ENCODE results near the gene LRRIQ1.

Gene LRRIQ1

DNA sequence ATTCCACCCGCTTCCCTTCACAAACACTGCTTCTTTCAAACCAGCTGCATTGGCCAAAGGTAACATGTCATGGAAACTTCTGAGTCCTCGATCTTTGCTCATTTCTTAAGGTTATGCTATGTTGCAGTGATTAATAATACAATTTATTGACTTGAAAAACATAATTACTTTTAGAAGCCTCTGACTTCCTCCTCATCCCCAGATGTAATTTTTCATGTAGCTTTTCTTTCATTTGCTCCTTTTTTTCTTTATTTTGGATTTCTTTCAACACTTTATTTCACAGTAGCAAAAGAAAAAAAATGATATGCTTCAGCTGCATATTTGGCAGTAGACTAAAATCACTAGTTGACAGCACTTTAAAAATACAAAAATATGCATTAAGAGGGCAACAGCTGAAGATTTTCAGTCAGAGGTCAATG lies 116.2 kb downstream of the LRRIQ1 start:
- Histone ChIP-seq H3K4me3 (ENCODE audit: low read depth, low read length, poor library complexity, severe bottlenecking) (no peak overlapping the region), H3K9me2 (ENCODE audit: low read depth, low read length) (no peaks in the 10 kb centered on the region), H3K27me3 (ENCODE audit: insufficient read depth, low read length) (no peaks in the 10 kb centered on the region), H4K20me1 (ENCODE audit: insufficient read depth, low read length) (no peaks in the 10 kb centered on the region), H3K4me2 (ENCODE audit: low read length) (no peak overlapping the region), H3F3A (ENCODE audit: insufficient read depth, low read length) (no peaks in the 10 kb centered on the region; the same call in 1 of the 2 replicates), H2AFZ (ENCODE audit: low read length) (no peak overlapping the region), H3K36me3 (ENCODE audit: insufficient read depth, low read length) (no peaks in the 10 kb centered on the region), H3K79me2 (ENCODE audit: insufficient read depth, low read length) (no peaks in the 10 kb centered on the region), H3K27ac (ENCODE audit: low read depth, low read length, poor library complexity, severe bottlenecking) (no peak overlapping the region), H3K9me3 (ENCODE audit: low read length) (no peaks in the 10 kb centered on the region), H3K4me1 (ENCODE audit: insufficient read depth, low read length, severe bottlenecking) (no peaks in the 10 kb centered on the region), H3K9ac (ENCODE audit: low read length) (no peak overlapping the region)
- TF ChIP-seq EZH2 (IDR thresholded peaks at IDR 0.05; ENCODE audit: borderline replicate concordance, low read length) (no peak), CTCF (IDR thresholded peaks at IDR 0.05; ENCODE audit: low read length) (no peak)

GRCh38 chr12:85155791-85156190 lies 119.6 kb downstream of the LRRIQ1 start:
- Histone ChIP-seq H3K4me2 (ENCODE audit: low read length) (no peak overlapping the region), H3K27me3 (ENCODE audit: insufficient read depth, low read length) (no peaks in the 10 kb centered on the region), H2AFZ (ENCODE audit: low read length) (no peak overlapping the region), H3K4me1 (ENCODE audit: insufficient read depth, low read length, severe bottlenecking) (no peaks in the 10 kb centered on the region), H4K20me1 (ENCODE audit: insufficient read depth, low read length) (no peaks in the 10 kb centered on the region), H3F3A (ENCODE audit: insufficient read depth, low read length) (no peaks in the 10 kb centered on the region; the same call in 1 of the 2 replicates), H3K4me3 (ENCODE audit: low read depth, low read length, poor library complexity, severe bottlenecking) (no peak overlapping the region), H3K9ac (ENCODE audit: low read length) (no peak overlapping the region), H3K36me3 (ENCODE audit: insufficient read depth, low read length) (no peaks in the 10 kb centered on the region), H3K9me2 (ENCODE audit: low read depth, low read length) (no peaks in the 10 kb centered on the region), H3K9me3 (ENCODE audit: low read length) (no peaks in the 10 kb centered on the region), H3K79me2 (ENCODE audit: insufficient read depth, low read length) (no peaks in the 10 kb centered on the region), H3K27ac (ENCODE audit: low read depth, low read length, poor library complexity, severe bottlenecking) (no peak overlapping the region)
- no peak for TF ChIP-seq EZH2 (IDR thresholded peaks at IDR 0.05; ENCODE audit: borderline replicate concordance, low read length)
- TF ChIP-seq CTCF (IDR thresholded peaks at IDR 0.05; ENCODE audit: low read length), result 0 out of 2 replicates have a peak, but pooled peaks have one; percentile 21

DNA sequence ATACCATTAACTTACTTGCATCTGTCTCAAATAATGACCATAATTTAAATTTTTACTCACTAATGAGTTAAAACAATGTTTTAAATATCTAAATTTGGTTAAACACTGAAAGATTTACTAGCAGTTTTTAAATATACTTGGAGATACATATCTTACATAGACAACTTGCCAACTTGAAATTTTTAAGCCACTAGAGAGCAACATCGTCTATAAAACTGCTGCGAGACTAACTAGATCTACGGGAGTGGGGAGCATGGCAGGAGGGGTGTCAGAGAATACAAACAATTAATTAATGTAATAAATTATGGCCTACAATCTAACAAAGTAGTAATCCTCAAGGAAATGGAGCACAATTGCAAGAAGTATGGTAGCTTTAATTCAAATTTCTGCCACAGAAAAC lies 120.4 kb downstream of the LRRIQ1 start:
- H3K36me3 ChIP-seq (ENCODE audit: insufficient read depth, low read length), result no peaks in the 10 kb centered on the region
- no peaks in the 10 kb centered on the region for H3K9me2 ChIP-seq (ENCODE audit: low read depth, low read length)
- no peak overlapping the region for H3K9ac ChIP-seq (ENCODE audit: low read length)
- H3K27ac ChIP-seq (ENCODE audit: low read depth, low read length, poor library complexity, severe bottlenecking), result no peak overlapping the region
- H2AFZ ChIP-seq (ENCODE audit: low read length), result no peak overlapping the region
- no peak overlapping the region for H3K4me3 ChIP-seq (ENCODE audit: low read depth, low read length, poor library complexity, severe bottlenecking)
- TF ChIP-seq EZH2 (IDR thresholded peaks at IDR 0.05; ENCODE audit: borderline replicate concordance, low read length) (no peak), CTCF (IDR thresholded peaks at IDR 0.05; ENCODE audit: low read length) (no peak)
- H3K27me3 ChIP-seq (ENCODE audit: insufficient read depth, low read length), result no peaks in the 10 kb centered on the region
- H3K4me2 ChIP-seq (ENCODE audit: low read length), result no peak overlapping the region
- H4K20me1 ChIP-seq (ENCODE audit: insufficient read depth, low read length), result no peaks in the 10 kb centered on the region
- H3F3A ChIP-seq (ENCODE audit: insufficient read depth, low read length), result no peaks in the 10 kb centered on the region; the same call in 1 of the 2 replicates
- H3K9me3 ChIP-seq (ENCODE audit: low read length), result no peaks in the 10 kb centered on the region
- no peaks in the 10 kb centered on the region for H3K4me1 ChIP-seq (ENCODE audit: insufficient read depth, low read length, severe bottlenecking)
- no peaks in the 10 kb centered on the region for H3K79me2 ChIP-seq (ENCODE audit: insufficient read depth, low read length)
